ENCODE data around the gene AASS. TPM values are rescaled to one million over a fixed set of nuclear protein-coding genes. Genes with fewer than 3 reads are reported as not detected.

Gene AASS
- total and polyA plus RNA-seq, 2 of the 8 experiments (the other 6 are each of a cell fraction or from before 2014, with no cell fraction given) = 203 to 394 TPM

- no peak overlapping the region for H4K91ac ChIP-seq (replicated peaks; ENCODE audit: insufficient read length, low read length)
- no peak overlapping the region for H3K4me3 ChIP-seq (ENCODE audit: extremely low read depth in 1 of 4, insufficient read depth in 2 of 4, low read depth in 3 of 4, low read length in 4 of 4)
- no peaks in the 10 kb centered on the region for H3K4me1 ChIP-seq (replicated peaks in 1 of 4; ENCODE audit: control insufficient read depth in 3 of 4, insufficient read depth in 4 of 4, low read length in 3 of 4)
- H3K14ac ChIP-seq (ENCODE audit: insufficient read length) = no peak overlapping the region
- H3K4me2 ChIP-seq (ENCODE audit: insufficient read depth in 1 of 2, low read depth in 2 of 2, low read length in 2 of 2) = no peak overlapping the region
- no peak overlapping the region for H2BK12ac ChIP-seq (ENCODE audit: low read depth, low read length)
- no peaks in the 10 kb centered on the region for H3K23me2 ChIP-seq (ENCODE audit: low read depth, low read length)
- CTCF ChIA-PET (ENCODE audit: partially characterized antibody) = interaction anchor here (2.1 kb wide), 1 partner anchor 23 kb away, joined by 8 read pairs; no protein-coding TSS in a partner anchor
- no peak overlapping the region for H2BK20ac ChIP-seq (ENCODE audit: low read length)
- no peak overlapping the region for H4K8ac ChIP-seq (ENCODE audit: extremely low read depth, insufficient read depth, low read length)
- no peak overlapping the region for H2BK120ac ChIP-seq (replicated peaks; ENCODE audit: low read depth, low read length)
- H3K79me2 ChIP-seq (ENCODE audit: control insufficient read depth in 1 of 2, insufficient read depth in 2 of 2, low read length in 2 of 2) = no peaks in the 10 kb centered on the region
- no peaks in the 10 kb centered on the region for H3K79me1 ChIP-seq (ENCODE audit: low read depth, low read length)
- H3K4ac ChIP-seq (replicated peaks; ENCODE audit: insufficient read length, low read depth, low read length) = no peak overlapping the region
- no peaks in the 10 kb centered on the region for H3K27me3 ChIP-seq (replicated peaks in 1 of 4; ENCODE audit: control insufficient read depth in 3 of 4, extremely low read depth in 1 of 4, insufficient read depth in 3 of 4, low read length in 3 of 4)
- no peak overlapping the region for H2AK5ac ChIP-seq (ENCODE audit: low read depth, low read length)
- H3K27ac ChIP-seq (ENCODE audit: low read depth, low read length) = no peak overlapping the region
- H3K9me3 ChIP-seq (ENCODE audit: insufficient read depth in 2 of 2, low read depth in 1 of 2, low read length in 1 of 2) = no peaks in the 10 kb centered on the region
- H2BK5ac ChIP-seq (ENCODE audit: low read depth, low read length) = no peak overlapping the region
- no peak overlapping the region for H3K18ac ChIP-seq (ENCODE audit: extremely low read depth, low read length)
- 81% methylated on average over 3 of the region's 3 CpGs; no CpG with 5 or more reads in 1 of the 2 experiments for WGBS, 2 experiments (ENCODE audit: extremely low coverage in 1 of 2, insufficient coverage in 1 of 2, insufficient read length in 1 of 2, insufficient replicate concordance in 2 of 2, low coverage in 1 of 2, low lambda C conversion rate in 2 of 2, missing lambda C conversion rate in 1 of 2)
- H2AFZ ChIP-seq (ENCODE audit: low read length) = no peak overlapping the region
- no peak overlapping the region for H3K9ac ChIP-seq (replicated peaks in 1 of 4; ENCODE audit: extremely low read depth in 1 of 4, low read depth in 3 of 4, low read length in 3 of 4)
- H3K36me3 ChIP-seq (ENCODE audit: control insufficient read depth in 2 of 4, insufficient read depth in 4 of 4, low read length in 3 of 4) = peaks cover 0 to 20% (median 5%) of the 10 kb centered on the region in 4 experiments; a peak in 5 of 8 replicates
- FAIRE-seq (peak; percentile 28), DNase-seq (ENCODE audit: low read depth in 1 of 2, low spot score in 2 of 2) (no peak)
- POLR2A ChIA-PET (ENCODE audit: partially characterized antibody) = interaction anchor here (0.7 to 1.0 kb wide), 3 partner anchors 8 to 12 kb away, joined by 3 to 4 read pairs (median 3); no protein-coding TSS in a partner anchor
- H3K23ac ChIP-seq (ENCODE audit: insufficient read length) = no peak overlapping the region
- no peaks in the 10 kb centered on the region for H4K20me1 ChIP-seq (replicated peaks in 1 of 2; ENCODE audit: control insufficient read depth in 1 of 2, insufficient read depth in 2 of 2, low read length in 2 of 2)
- H3K56ac ChIP-seq (replicated peaks; ENCODE audit: insufficient read length, low read depth, low read length) = no peak overlapping the region
- no peak overlapping the region for H4K5ac ChIP-seq (ENCODE audit: insufficient read length, low read depth, low read length)
- H2BK15ac ChIP-seq (ENCODE audit: low read length) = no peak overlapping the region
- no peak for TF ChIP-seq SIN3A (conservative IDR thresholded peaks at IDR 0.05 in 1 of 2, IDR thresholded peaks at IDR 0.05 in 1 of 2; ENCODE audit: low read depth in 1 of 2, low read length in 2 of 2)
- TF ChIP-seq CTCF (IDR thresholded peaks at IDR 0.05; ENCODE audit: control extremely low read depth in 1 of 3, insufficient read depth in 1 of 3, low read depth in 1 of 3, low read length in 3 of 3) = no peak
- TF ChIP-seq TAF7 (optimal IDR thresholded peaks at IDR 0.05; ENCODE audit: borderline replicate concordance, low read depth, low read length) = no peak
- no peak for TF ChIP-seq HDAC6 (IDR thresholded peaks at IDR 0.05; ENCODE audit: low read depth, low read length)
- no peak for TF ChIP-seq ATF2 (IDR thresholded peaks at IDR 0.05; ENCODE audit: low read length)
- TF ChIP-seq NANOG (IDR thresholded peaks at IDR 0.05; ENCODE audit: insufficient read depth, low read depth, low read length, poor library complexity, severe bottlenecking) = no peak
- TF ChIP-seq FOSL1 (IDR thresholded peaks at IDR 0.05; ENCODE audit: insufficient read depth, low read depth, low read length) = no peak
- no peak for TF ChIP-seq CBX8 (IDR thresholded peaks at IDR 0.05; ENCODE audit: borderline replicate concordance, low read depth, low read length)
- TF ChIP-seq SIX5 (IDR thresholded peaks at IDR 0.05; ENCODE audit: low read depth, low read length) = no peak
Measured at GRCh38 chr7:122070834-122071233, 73.2 kb downstream of the AASS start.

Data from H1 (cell line).